ENCODE measurements around the gene WWOX.

DNA sequence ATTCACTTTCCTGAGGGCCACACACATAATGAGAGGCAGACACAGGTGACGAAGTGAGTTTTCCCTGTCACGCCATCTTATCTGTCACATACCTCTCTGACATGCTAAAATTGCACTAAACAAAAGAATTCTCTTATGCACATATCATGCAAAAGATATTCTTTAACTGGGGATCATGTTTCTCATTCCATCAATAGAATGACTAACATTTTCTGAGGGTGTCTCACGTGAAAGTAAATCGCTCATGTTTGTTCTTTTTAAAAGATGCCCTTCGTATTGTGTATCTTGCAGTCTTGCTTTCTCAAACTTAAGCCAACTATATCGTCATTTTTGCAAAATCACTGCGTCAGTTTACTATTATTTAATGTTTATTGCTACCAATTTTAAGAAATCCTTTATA, 306.4 kb downstream of the WWOX start:
- no peak for TF ChIP-seq POLR2A (IDR thresholded peaks at IDR 0.05)
- TF ChIP-seq, protein P1, sequence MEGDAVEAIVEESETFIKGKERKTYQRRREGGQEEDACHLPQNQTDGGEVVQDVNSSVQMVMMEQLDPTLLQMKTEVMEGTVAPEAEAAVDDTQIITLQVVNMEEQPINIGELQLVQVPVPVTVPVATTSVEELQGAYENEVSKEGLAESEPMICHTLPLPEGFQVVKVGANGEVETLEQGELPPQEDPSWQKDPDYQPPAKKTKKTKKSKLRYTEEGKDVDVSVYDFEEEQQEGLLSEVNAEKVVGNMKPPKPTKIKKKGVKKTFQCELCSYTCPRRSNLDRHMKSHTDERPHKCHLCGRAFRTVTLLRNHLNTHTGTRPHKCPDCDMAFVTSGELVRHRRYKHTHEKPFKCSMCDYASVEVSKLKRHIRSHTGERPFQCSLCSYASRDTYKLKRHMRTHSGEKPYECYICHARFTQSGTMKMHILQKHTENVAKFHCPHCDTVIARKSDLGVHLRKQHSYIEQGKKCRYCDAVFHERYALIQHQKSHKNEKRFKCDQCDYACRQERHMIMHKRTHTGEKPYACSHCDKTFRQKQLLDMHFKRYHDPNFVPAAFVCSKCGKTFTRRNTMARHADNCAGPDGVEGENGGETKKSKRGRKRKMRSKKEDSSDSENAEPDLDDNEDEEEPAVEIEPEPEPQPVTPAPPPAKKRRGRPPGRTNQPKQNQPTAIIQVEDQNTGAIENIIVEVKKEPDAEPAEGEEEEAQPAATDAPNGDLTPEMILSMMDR (IDR thresholded peaks at IDR 0.05) = no peak

Data from right lobe of liver (tissue), 4 donors.